ENCODE data around the gene IFI35.
"Not testable (repeated sequence)": the region's sequence is repeated elsewhere in the genome, so short reads cannot be mapped to it uniquely, and the experiment has no call there.

IFI35 gene

DNA sequence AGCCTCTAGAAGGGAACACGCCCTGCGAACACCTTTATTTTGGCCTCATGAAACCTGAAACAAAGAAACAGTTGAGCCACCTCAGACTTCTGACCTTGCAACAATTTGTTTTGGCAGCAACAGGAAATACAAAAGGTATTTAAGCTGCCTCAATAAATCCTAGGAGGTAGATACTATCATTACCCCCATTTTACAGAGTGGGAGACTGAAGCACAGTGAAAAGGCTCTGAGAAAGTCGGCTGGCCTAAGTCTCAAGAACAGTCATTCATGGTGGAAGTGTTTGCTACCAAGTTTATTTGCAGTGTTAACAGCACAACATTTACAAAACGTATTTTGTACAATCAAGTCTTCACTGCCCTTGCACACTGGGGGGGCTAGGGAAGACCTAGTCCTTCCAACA, 37.4 kb downstream of the IFI35 start:
- H3K4me3 ChIP-seq (ENCODE audit: low read depth, low read length) = no peak overlapping the region
- DNase-seq (ENCODE audit: low read depth) = no peak
- no peak for TF ChIP-seq CTCF (IDR thresholded peaks at IDR 0.05; ENCODE audit: control insufficient read depth, extremely low read depth, insufficient read depth)

DNA sequence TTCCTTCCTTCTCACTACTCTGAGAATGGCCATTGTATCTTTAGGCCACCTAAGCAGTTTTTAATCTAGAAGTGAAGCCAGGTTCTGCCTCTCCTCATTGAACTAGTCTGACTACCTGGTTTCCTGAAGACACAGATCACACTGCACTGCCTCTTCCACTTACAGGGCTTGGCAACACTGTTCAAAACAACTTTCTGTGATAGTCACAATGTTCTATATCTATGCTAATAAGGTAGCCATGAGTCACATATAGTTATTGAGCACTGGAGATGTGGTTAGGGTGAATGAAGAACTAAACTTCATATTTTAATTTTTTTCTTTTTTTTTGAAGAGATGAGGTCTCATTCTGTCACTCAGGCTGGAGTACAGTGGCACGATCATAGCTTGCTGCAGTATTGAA, 45.4 kb downstream of the IFI35 start:
- no peak for TF ChIP-seq CTCF (IDR thresholded peaks at IDR 0.05; ENCODE audit: control insufficient read depth, extremely low read depth, insufficient read depth)
- H3K4me3 ChIP-seq (ENCODE audit: low read depth, low read length) = no peak overlapping the region
- no peak for DNase-seq (ENCODE audit: low read depth)

- not testable (repeated sequence) for H3K4me3 ChIP-seq (ENCODE audit: low read depth, low read length); DNase-seq (ENCODE audit: low read depth)
These were observed 46.4 kb downstream of the IFI35 start for GRCh38 chr17:43053008-43053407.

DNA sequence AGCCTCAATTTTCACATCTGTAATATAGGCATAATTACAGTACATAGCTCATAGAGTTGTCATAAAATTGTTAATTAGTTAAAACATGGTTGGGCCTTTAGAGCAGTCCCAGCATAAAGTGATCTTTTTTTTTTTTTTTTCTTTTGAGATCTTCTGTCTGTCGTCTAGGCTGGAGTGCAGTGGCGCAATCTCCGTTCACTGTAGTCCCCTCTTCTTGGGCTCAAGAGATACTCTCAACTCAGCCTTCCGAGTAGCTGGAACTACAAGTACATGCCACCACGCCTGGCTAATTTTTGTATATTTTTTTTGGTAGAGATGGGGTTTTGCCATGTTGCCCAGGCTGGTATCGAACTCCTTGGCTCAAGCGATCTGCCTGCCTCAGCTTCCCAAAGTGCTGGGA, 49.5 kb downstream of the IFI35 start:
- no peak for DNase-seq (ENCODE audit: low read depth)
- TF ChIP-seq CTCF (IDR thresholded peaks at IDR 0.05; ENCODE audit: control insufficient read depth, extremely low read depth, insufficient read depth) = no peak
- no peak overlapping the region for H3K4me3 ChIP-seq (ENCODE audit: low read depth, low read length)

DNA sequence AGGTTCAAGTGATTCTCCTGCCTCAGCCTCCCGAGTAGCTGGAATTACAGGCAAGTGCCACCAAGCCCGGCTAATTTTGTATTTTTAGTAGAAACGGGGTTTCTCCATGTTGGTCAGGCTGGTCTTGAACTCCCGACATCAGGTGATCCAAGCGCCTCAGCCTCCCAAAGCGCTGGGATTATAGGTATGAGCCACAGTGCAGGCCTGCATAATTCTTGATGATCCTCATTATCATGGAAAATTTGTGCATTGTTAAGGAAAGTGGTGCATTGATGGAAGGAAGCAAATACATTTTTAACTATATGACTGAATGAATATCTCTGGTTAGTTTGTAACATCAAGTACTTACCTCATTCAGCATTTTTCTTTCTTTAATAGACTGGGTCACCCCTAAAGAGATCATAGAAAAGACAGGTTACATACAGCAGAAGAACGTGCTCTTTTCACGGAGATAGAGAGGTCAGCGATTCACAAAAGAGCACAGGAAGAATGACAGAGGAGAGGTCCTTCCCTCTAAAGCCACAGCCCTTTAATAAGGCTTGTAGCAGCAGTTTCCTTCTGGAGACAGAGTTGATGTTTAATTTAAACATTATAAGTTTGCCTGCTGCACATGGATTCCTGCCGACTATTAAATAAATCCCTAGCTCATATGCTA, 56.5 kb downstream of the IFI35 start:
- H3K4me3 ChIP-seq (ENCODE audit: low read depth, low read length) = no peak overlapping the region
- TF ChIP-seq CTCF (IDR thresholded peaks at IDR 0.05; ENCODE audit: control insufficient read depth, extremely low read depth, insufficient read depth) = no peak
- no peak for DNase-seq (ENCODE audit: low read depth)
